OCI-LY3 (cell line): ENCODE results near the gene ANO10.
"Not testable (repeated sequence)": the region's sequence is repeated elsewhere in the genome, so short reads cannot be mapped to it uniquely, and the experiment has no call there.

Source experiments
- H2AFZ ChIP-seq: fragments of 200-600, 300-600 bp; shearing (Covaris generic); 2 replicates; pipeline ENCODE4 v1.6.0; 2014; ENCODE audit warnings: antibody characterized with exemption, low read depth, low read length
- H3K27ac ChIP-seq: fragments of 200-600, 300-600 bp; sonication (generic); 2 replicates; pipeline ENCODE4 v1.5.1; 2014; ENCODE audit warnings: mild to moderate bottlenecking, low read length, moderate library complexity, mixed read lengths
- H3K27me3 ChIP-seq: fragments of 200-600, 300-600 bp; sonication (generic); 2 replicates; pipeline ENCODE4 v1.6.1; 2014; ENCODE audit warnings: low read depth, low read length, mixed read lengths
- H3K36me3 ChIP-seq: fragments of 200-600, 300-600 bp; sonication (generic); replicated peaks from 2 replicates; pipeline ENCODE3; 2014; ENCODE audit warnings: low read depth, low read length, mixed read lengths
- H3K4me1 ChIP-seq: fragments of 300-600, 200-600 bp; sonication (generic); 2 replicates; pipeline ENCODE4 v1.6.1; 2014; ENCODE audit warnings: low read length, mixed read lengths
- H3K4me2 ChIP-seq: fragments of 200-600, 300-600 bp; sonication (generic); 2 replicates; pipeline ENCODE4 v1.6.1; 2014; ENCODE audit warnings: low read length, mixed read lengths
- H3K4me3 ChIP-seq: fragments of 300-600, 200-600 bp; sonication (generic); 2 replicates; pipeline ENCODE4 v1.5.1; 2014; ENCODE audit warnings: antibody characterized with exemption, mild to moderate bottlenecking, low read length, moderate library complexity
- H3K79me2 ChIP-seq: fragments of 300-600, 200-600 bp; shearing (Covaris generic); 2 replicates; pipeline ENCODE4 v1.6.1; 2014; ENCODE audit warnings: mild to moderate bottlenecking, low read length, mixed read lengths
- H3K9ac ChIP-seq: fragments of 300-600, 200-600 bp; shearing (Covaris generic); 2 replicates; pipeline ENCODE4 v1.6.0; 2014; ENCODE audit warnings: mild to moderate bottlenecking, low read length, moderate library complexity
- H3K9me3 ChIP-seq: fragments of 200-600, 300-600 bp; shearing (Covaris generic); 2 replicates; pipeline ENCODE4 v1.6.1; 2014; ENCODE audit warnings: low read length, mixed read lengths; ENCODE audit not compliant: insufficient read depth
- H4K20me1 ChIP-seq: fragments of 200-600, 300-600 bp; sonication (generic); 2 replicates; pipeline ENCODE4 v1.6.1; 2016; ENCODE audit warnings: low read length, mixed read lengths; ENCODE audit not compliant: insufficient read depth
- EZH2phosphoT487 ChIP-seq: fragments of 200-600 bp; shearing (Covaris generic); IDR thresholded peaks from 2 replicates; pipeline ENCODE4 v1.6.1; 2018; ENCODE audit warnings: antibody characterized with exemption, mixed run types, low read depth
- TF ChIP-seq, protein P1 (sequence below): fragments of 200-600, 300-600 bp; sonication (generic); IDR thresholded peaks from 2 replicates; pipeline ENCODE4 v1.5.1; 2014; ENCODE audit warnings: antibody characterized with exemption, low read length, low read depth

The ANO10 gene

DNA sequence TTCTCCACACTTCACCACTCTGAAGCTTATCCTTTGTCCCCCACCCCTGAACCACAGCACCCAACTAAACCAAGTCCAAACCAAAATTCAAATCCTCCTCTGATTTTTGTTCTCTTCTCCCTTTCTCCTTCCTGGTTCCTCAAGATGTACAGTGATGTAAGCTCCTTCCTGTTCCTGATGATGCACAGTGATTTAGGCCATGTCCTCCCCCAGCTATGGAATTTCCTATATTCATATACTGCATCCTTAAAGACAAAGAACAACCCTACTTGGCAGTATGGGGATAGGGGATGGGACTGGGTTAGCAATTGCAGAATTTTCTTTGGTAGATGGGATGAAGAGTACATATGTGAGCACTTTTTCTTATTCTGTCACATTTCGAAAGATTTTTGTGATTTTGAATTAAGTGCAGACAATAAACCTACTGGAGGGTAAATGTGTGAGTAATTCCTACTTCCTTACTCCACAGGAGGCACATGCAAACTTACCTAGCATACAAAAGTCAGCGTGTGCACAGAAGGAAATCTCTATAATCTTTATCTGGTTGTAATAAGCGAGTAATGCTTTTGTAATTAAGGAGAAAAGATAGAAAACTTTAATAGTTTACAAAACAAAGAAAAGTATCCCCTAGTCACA lies 125.0 kb downstream of the ANO10 start:
- H3K9me3 ChIP-seq: no peaks in the 10 kb centered on the region
- H3K27me3 ChIP-seq: no peaks in the 10 kb centered on the region
- peaks cover 11% of the 10 kb centered on the region; the same call in 1 of the 2 replicates for H4K20me1 ChIP-seq
- no peak overlapping the region for H3K4me3 ChIP-seq
- H3K79me2 ChIP-seq: no peaks in the 10 kb centered on the region
- H3K9ac ChIP-seq: no peak overlapping the region
- H3K4me2 ChIP-seq: no peak overlapping the region
- TF ChIP-seq EZH2phosphoT487: no peak
- TF ChIP-seq, protein P1, sequence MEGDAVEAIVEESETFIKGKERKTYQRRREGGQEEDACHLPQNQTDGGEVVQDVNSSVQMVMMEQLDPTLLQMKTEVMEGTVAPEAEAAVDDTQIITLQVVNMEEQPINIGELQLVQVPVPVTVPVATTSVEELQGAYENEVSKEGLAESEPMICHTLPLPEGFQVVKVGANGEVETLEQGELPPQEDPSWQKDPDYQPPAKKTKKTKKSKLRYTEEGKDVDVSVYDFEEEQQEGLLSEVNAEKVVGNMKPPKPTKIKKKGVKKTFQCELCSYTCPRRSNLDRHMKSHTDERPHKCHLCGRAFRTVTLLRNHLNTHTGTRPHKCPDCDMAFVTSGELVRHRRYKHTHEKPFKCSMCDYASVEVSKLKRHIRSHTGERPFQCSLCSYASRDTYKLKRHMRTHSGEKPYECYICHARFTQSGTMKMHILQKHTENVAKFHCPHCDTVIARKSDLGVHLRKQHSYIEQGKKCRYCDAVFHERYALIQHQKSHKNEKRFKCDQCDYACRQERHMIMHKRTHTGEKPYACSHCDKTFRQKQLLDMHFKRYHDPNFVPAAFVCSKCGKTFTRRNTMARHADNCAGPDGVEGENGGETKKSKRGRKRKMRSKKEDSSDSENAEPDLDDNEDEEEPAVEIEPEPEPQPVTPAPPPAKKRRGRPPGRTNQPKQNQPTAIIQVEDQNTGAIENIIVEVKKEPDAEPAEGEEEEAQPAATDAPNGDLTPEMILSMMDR: no peak
- peaks cover 3% of the 10 kb centered on the region for H3K36me3 ChIP-seq
- peaks cover 5% of the 10 kb centered on the region for H3K4me1 ChIP-seq
- H3K27ac ChIP-seq: no peak overlapping the region
- no peak overlapping the region for H2AFZ ChIP-seq

- H3K9ac ChIP-seq, H3K79me2 ChIP-seq, H3K4me2 ChIP-seq, H3K4me3 ChIP-seq, H2AFZ ChIP-seq, H3K27me3 ChIP-seq, H3K27ac ChIP-seq, H3K36me3 ChIP-seq, H3K9me3 ChIP-seq, H3K4me1 ChIP-seq: not testable (repeated sequence)
- H4K20me1 ChIP-seq: peaks cover 13% of the 10 kb centered on the region; the same call in 1 of the 2 replicates
Measured at GRCh38 chr3:43492932-43493331, 128.9 kb downstream of the ANO10 start.

GRCh38 chr3:43491807-43492206 lies 130.0 kb downstream of the ANO10 start:
- not testable (repeated sequence) for H3K9ac ChIP-seq, H3K27me3 ChIP-seq, H3K79me2 ChIP-seq, H2AFZ ChIP-seq, H3K4me1 ChIP-seq, H3K9me3 ChIP-seq, H3K4me2 ChIP-seq, H3K27ac ChIP-seq, H3K4me3 ChIP-seq, H3K36me3 ChIP-seq
- H4K20me1 ChIP-seq: peaks cover 12% of the 10 kb centered on the region; the same call in 1 of the 2 replicates

- TF ChIP-seq EZH2phosphoT487: no peak
- TF ChIP-seq, protein P1: no peak
- H2AFZ ChIP-seq: no peak overlapping the region
- no peak overlapping the region for H3K4me2 ChIP-seq
Measured at GRCh38 chr3:43490640-43491185, 131.1 kb downstream of the ANO10 start.

GRCh38 chr3:43489930-43490329 lies 131.9 kb downstream of the ANO10 start:
- H4K20me1 ChIP-seq: peaks cover 12% of the 10 kb centered on the region; the same call in 1 of the 2 replicates
- H3K27me3 ChIP-seq: no peaks in the 10 kb centered on the region
- H3K27ac ChIP-seq: no peak overlapping the region
- no peak overlapping the region for H3K4me3 ChIP-seq
- H3K4me2 ChIP-seq: no peak overlapping the region
- no peak for TF ChIP-seq EZH2phosphoT487
- TF ChIP-seq, protein P1: no peak
- no peaks in the 10 kb centered on the region for H3K9me3 ChIP-seq
- peaks cover 6% of the 10 kb centered on the region for H3K36me3 ChIP-seq
- H3K9ac ChIP-seq: no peak overlapping the region
- peaks cover 7% of the 10 kb centered on the region for H3K4me1 ChIP-seq
- H3K79me2 ChIP-seq: no peaks in the 10 kb centered on the region
- H2AFZ ChIP-seq: no peak overlapping the region

More at GRCh38 chr3:43490640-43491185, 131.1 kb downstream of the ANO10 start:
- no peaks in the 10 kb centered on the region for H3K9me3 ChIP-seq
- peaks cover 7% of the 10 kb centered on the region for H3K4me1 ChIP-seq
- no peak overlapping the region for H3K27ac ChIP-seq
- no peak overlapping the region for H3K9ac ChIP-seq
- no peak overlapping the region for H3K4me3 ChIP-seq
- H3K79me2 ChIP-seq: no peaks in the 10 kb centered on the region
- H3K27me3 ChIP-seq: no peaks in the 10 kb centered on the region
- H4K20me1 ChIP-seq: peaks cover 12% of the 10 kb centered on the region; the same call in 1 of the 2 replicates
- peaks cover 6% of the 10 kb centered on the region for H3K36me3 ChIP-seq
